ENCODE measurements around the gene TSHR. TPM values are rescaled to one million over a fixed set of nuclear protein-coding genes. Genes with fewer than 3 reads are reported as not detected.

TSHR gene
- total and polyA plus RNA-seq, 2 donors (not counting 3 experiments of a cell fraction or from before 2014, with no cell fraction given): not detected

DNA sequence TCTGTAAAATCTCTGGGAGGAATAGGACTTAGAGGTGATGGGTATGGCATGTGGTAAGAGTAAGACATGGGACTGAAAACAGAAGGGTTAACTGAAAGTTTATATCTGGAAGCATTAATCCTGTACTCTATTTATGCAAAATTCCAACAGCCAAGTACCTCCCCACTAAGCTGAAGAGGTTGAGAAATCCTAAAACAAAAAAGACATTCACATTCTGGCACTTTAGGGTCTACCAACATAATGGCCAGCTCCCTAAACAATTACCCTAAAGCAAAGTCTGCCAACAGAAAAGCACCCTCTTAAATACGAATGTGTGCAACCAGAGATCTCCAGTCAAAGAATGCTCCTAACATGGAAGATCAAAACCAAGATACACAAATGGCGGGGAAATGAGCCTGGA is 178.0 kb downstream of the TSHR start:
- no peak for FAIRE-seq
- CTCF ChIA-PET: interaction anchor here (0.8 kb wide), 1 partner anchor 64 kb away, joined by 3 read pairs; no protein-coding TSS in a partner anchor

DNA sequence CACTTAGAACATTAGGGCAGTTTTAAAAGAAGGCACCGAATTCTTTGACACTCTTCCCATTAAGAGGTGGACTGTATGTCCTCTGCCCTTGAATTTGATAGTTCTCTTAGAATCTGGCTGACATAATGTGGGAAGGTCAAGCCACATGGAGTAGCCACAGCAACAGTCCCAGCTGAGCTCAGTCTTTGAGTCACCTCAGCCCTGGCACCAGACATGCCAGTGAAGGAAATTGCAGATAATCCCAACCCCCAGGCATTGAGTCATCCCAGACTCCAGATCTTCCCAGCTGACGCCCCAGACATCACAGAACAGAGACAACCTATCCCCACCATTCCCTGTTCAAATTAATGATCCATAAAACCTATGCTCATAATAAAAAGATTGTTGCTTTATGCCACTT is 181.9 kb downstream of the TSHR start:
- Histone ChIP-seq H3K9ac (replicated peaks; ENCODE audit: extremely low read depth, insufficient read depth, low read length) (no peak overlapping the region), H3K4me2 (ENCODE audit: insufficient read depth, low read length) (no peak overlapping the region), H3K9me3 (replicated peaks; ENCODE audit: control insufficient read depth, insufficient read depth, low read length) (no peaks in the 10 kb centered on the region), H3K36me3 (ENCODE audit: control insufficient read depth in 2 of 2, extremely low read depth in 1 of 2, insufficient read depth in 2 of 2, low read length in 2 of 2) (no peaks in the 10 kb centered on the region), H3K27ac (ENCODE audit: insufficient read depth, low read depth, low read length) (no peak overlapping the region), H3K9me1 (replicated peaks; ENCODE audit: control insufficient read depth, extremely low read depth, insufficient read depth, low read length) (no peaks in the 10 kb centered on the region), H4K20me1 (replicated peaks; ENCODE audit: control insufficient read depth, extremely low read depth, insufficient read depth, low read length) (no peaks in the 10 kb centered on the region), H3K27me3 (ENCODE audit: control insufficient read depth in 2 of 2, insufficient read depth in 2 of 2, low read length in 2 of 2) (no peaks in the 10 kb centered on the region), H3K79me2 (ENCODE audit: control insufficient read depth, insufficient read depth, low read length) (no peaks in the 10 kb centered on the region), H3K4me1 (ENCODE audit: control insufficient read depth, extremely low read depth, insufficient read depth, low read length) (no peaks in the 10 kb centered on the region), H2AFZ (ENCODE audit: low read depth, low read length) (no peak overlapping the region), H3K4me3 (replicated peaks in 1 of 3; ENCODE audit: insufficient read depth in 1 of 3, low read depth in 1 of 3, low read length in 3 of 3) (no peak overlapping the region)
- intact Hi-C loops (cut with micrococcal nuclease) (no loop called here), dilution Hi-C loops (cut with MboI; ENCODE audit: extremely low pct_ligation_motif_present, low sequenced_read_pairs) (no loop called here)
- ChIA-PET POLR2A (no interaction called here), CTCF (interaction anchor here (1.1 kb wide), 1 partner anchor 10 kb away, joined by 3 read pairs; no protein-coding TSS in a partner anchor)
- no peak for TF ChIP-seq JUN (IDR thresholded peaks at IDR 0.05; ENCODE audit: borderline replicate concordance, insufficient read depth, insufficient read length, low read depth)
- peak; percentile 14 for TF ChIP-seq FOS (IDR thresholded peaks at IDR 0.05; ENCODE audit: borderline replicate concordance, insufficient read depth, low read length)
- FAIRE-seq (no peak), DNase-seq (ENCODE audit: low read depth, low spot score) (no peak)
- BruUV-seq (replicated peaks): no TSS peak

More for the DNA sequence above, 178.0 kb downstream of the TSHR start:
- POLR2A ChIA-PET: no interaction called here
- Histone ChIP-seq H3K9me1 (replicated peaks; ENCODE audit: control insufficient read depth, extremely low read depth, insufficient read depth, low read length) (no peaks in the 10 kb centered on the region), H4K20me1 (replicated peaks; ENCODE audit: control insufficient read depth, extremely low read depth, insufficient read depth, low read length) (no peaks in the 10 kb centered on the region), H3K36me3 (ENCODE audit: control insufficient read depth in 2 of 2, extremely low read depth in 1 of 2, insufficient read depth in 2 of 2, low read length in 2 of 2) (no peaks in the 10 kb centered on the region), H3K4me3 (replicated peaks in 1 of 3; ENCODE audit: insufficient read depth in 1 of 3, low read depth in 1 of 3, low read length in 3 of 3) (no peak overlapping the region), H3K9me3 (replicated peaks; ENCODE audit: control insufficient read depth, insufficient read depth, low read length) (no peaks in the 10 kb centered on the region), H3K27ac (ENCODE audit: insufficient read depth, low read depth, low read length) (no peak overlapping the region), H3K9ac (replicated peaks; ENCODE audit: extremely low read depth, insufficient read depth, low read length) (no peak overlapping the region), H3K4me1 (ENCODE audit: control insufficient read depth, extremely low read depth, insufficient read depth, low read length) (no peaks in the 10 kb centered on the region), H3K4me2 (ENCODE audit: insufficient read depth, low read length) (no peak overlapping the region), H3K27me3 (ENCODE audit: control insufficient read depth in 2 of 2, insufficient read depth in 2 of 2, low read length in 2 of 2) (no peaks in the 10 kb centered on the region), H3K79me2 (ENCODE audit: control insufficient read depth, insufficient read depth, low read length) (no peaks in the 10 kb centered on the region), H2AFZ (ENCODE audit: low read depth, low read length) (no peak overlapping the region)
- intact Hi-C loops (cut with micrococcal nuclease): no loop called here
- TF ChIP-seq FOS (IDR thresholded peaks at IDR 0.05; ENCODE audit: borderline replicate concordance, insufficient read depth, low read length) (no peak), POLR2AphosphoS5 (IDR thresholded peaks at IDR 0.05; ENCODE audit: insufficient read depth, low read depth, low read length) (no peak), EZH2 (IDR thresholded peaks at IDR 0.05; ENCODE audit: borderline replicate concordance, low read depth, low read length, severe bottlenecking) (no peak), POLR2A (IDR thresholded peaks at IDR 0.05; ENCODE audit: low read depth, low read length) (no peak), JUN (IDR thresholded peaks at IDR 0.05; ENCODE audit: borderline replicate concordance, insufficient read depth, insufficient read length, low read depth) (no peak), GATA2 (IDR thresholded peaks at IDR 0.05; ENCODE audit: insufficient read depth, insufficient read length, low read depth, low read length) (no peak), MYC (IDR thresholded peaks at IDR 0.05; ENCODE audit: low read depth, low read length) (no peak)
- TF ChIP-seq, protein P1, sequence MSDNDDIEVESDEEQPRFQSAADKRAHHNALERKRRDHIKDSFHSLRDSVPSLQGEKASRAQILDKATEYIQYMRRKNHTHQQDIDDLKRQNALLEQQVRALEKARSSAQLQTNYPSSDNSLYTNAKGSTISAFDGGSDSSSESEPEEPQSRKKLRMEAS (IDR thresholded peaks at IDR 0.05; ENCODE audit: insufficient read depth, insufficient read length): no peak
- no peak for DNase-seq (ENCODE audit: low read depth, low spot score)
- no TSS peak for BruUV-seq (replicated peaks)
- dilution Hi-C loops (cut with MboI; ENCODE audit: extremely low pct_ligation_motif_present, low sequenced_read_pairs): no loop called here
